ENCODE data around the gene MAML2. TPM values are rescaled to one million over a fixed set of nuclear protein-coding genes. Genes with fewer than 3 reads are reported as not detected.

MAML2 gene
- total and polyA plus RNA-seq, 2 of the 13 experiments (the other 11 are each of a cell fraction or from before 2014, with no cell fraction given), result 2.3 to 25.9 TPM

DNA sequence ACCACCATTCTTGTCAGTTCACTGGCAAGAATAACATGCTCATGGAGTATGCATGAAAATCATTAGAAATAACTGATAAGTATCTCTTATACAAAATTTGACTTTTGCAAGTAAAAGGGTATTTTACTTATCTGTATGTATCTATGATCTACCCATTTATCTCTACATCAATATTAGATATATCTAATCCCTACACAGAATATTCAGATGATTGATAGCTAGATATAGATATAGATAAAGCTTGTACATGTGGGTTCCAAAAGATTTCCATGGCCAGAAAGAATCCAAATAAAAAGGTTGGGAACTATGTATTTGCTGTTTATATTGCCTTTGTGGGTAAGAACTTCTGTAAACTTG, 185.5 kb downstream of the MAML2 start:
- no peaks in the 10 kb centered on the region for H4K20me1 ChIP-seq (ENCODE audit: insufficient read depth, low read length)
- no peak overlapping the region for H3K27ac ChIP-seq (ENCODE audit: extremely low read length, insufficient read depth, low read length)
- intact Hi-C loops (cut with micrococcal nuclease; ENCODE audit: unreplicated experiment), result no loop called here
- no peak overlapping the region for H3K9ac ChIP-seq (ENCODE audit: insufficient read depth, low read depth, low read length)
- TF ChIP-seq, protein P1, sequence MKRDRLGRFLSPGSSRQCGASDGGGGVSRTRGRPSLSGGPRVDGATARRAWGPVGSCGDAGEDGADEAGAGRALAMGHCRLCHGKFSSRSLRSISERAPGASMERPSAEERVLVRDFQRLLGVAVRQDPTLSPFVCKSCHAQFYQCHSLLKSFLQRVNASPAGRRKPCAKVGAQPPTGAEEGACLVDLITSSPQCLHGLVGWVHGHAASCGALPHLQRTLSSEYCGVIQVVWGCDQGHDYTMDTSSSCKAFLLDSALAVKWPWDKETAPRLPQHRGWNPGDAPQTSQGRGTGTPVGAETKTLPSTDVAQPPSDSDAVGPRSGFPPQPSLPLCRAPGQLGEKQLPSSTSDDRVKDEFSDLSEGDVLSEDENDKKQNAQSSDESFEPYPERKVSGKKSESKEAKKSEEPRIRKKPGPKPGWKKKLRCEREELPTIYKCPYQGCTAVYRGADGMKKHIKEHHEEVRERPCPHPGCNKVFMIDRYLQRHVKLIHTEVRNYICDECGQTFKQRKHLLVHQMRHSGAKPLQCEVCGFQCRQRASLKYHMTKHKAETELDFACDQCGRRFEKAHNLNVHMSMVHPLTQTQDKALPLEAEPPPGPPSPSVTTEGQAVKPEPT (CRISPR knock-in tag; IDR thresholded peaks at IDR 0.05; ENCODE audit: low read depth), result no peak
- TF ChIP-seq PITX1 (CRISPR knock-in tag; IDR thresholded peaks at IDR 0.05) (no peak), KDM1A (CRISPR knock-in tag; IDR thresholded peaks at IDR 0.05) (no peak)
- H3K79me2 ChIP-seq (ENCODE audit: insufficient read depth, low read length), result peaks cover 5% of the 10 kb centered on the region
- ChIA-PET CTCF (ENCODE audit: low intra/inter-chr PET ratio, low total read pairs) (no interaction called here), POLR2A (no interaction called here)
- H2AFZ ChIP-seq (ENCODE audit: low read length), result no peak overlapping the region
- H3K27me3 ChIP-seq (ENCODE audit: control insufficient read depth in 1 of 2, insufficient read depth in 2 of 2, low read length in 2 of 2), result no peaks in the 10 kb centered on the region
- DNase-seq (ENCODE audit: low spot score), result no peak
- H3K4me2 ChIP-seq (ENCODE audit: low read depth, low read length), result no peak overlapping the region
- H3K9me3 ChIP-seq (ENCODE audit: low read length), result no peaks in the 10 kb centered on the region
- in situ Hi-C loops (cut with HindIII; ENCODE audit: extremely low pct_ligation_motif_present, low pct_unique_long_range_greater_than_20kb), result no loop called here
- H3K4me3 ChIP-seq (replicated peaks in 1 of 3; ENCODE audit: insufficient read depth in 1 of 3, low read depth in 2 of 3, low read length in 3 of 3), result no peak overlapping the region
- ATAC-seq, result no peak
- no peak for FAIRE-seq
- H3K36me3 ChIP-seq (replicated peaks in 1 of 2; ENCODE audit: control insufficient read depth in 1 of 2, insufficient read depth in 2 of 2, low read length in 2 of 2), result peaks cover 0 to 3% of the 10 kb centered on the region in 2 experiments; a peak in 1 of 5 replicates
- H3K4me1 ChIP-seq (ENCODE audit: insufficient read depth, low read length), result peaks cover 45% of the 10 kb centered on the region
- BruUV-seq (replicated peaks), result no TSS peak

DNA sequence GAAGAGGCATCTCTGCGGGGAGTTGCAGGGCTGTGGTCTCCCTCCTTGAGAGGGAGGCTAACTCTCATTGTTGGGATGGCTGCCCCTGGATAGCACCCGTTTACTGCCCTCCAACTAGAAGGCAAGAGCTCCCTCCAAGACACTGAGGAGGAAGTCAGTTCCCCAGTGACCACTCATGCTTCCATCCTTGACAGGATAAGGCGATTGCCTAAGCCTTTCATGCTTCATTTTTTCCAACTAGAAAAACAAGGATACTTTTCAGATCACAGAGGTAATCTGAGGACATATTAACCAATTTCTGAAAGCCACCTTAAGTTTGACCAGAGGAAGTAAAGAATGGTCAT, 186.6 kb downstream of the MAML2 start:
- POLR2A ChIA-PET, result interaction anchor here (0.5 to 1.9 kb wide), 4 partner anchors 11 to 186 kb away, joined by 3 to 13 read pairs (median 6); partner anchors contain the start of gene MAML2
- no peak for TF ChIP-seq NFIB (CRISPR knock-in tag; IDR thresholded peaks at IDR 0.05; ENCODE audit: borderline replicate concordance)
- no peak for TF ChIP-seq NR2F6 (IDR thresholded peaks at IDR 0.05)
- no peak for TF ChIP-seq NR2F6 (CRISPR knock-in tag; IDR thresholded peaks at IDR 0.05)
- no peak for TF ChIP-seq ZBTB38 (CRISPR knock-in tag; IDR thresholded peaks at IDR 0.05)
- TF ChIP-seq ZNF501 (CRISPR knock-in tag; IDR thresholded peaks at IDR 0.05), result 0 out of 2 replicates have a peak, but pooled peaks have one; percentile 25
- no peak for TF ChIP-seq FLYWCH1 (CRISPR knock-in tag; IDR thresholded peaks at IDR 0.05)
- TF ChIP-seq BHLHE40 (IDR thresholded peaks at IDR 0.05; ENCODE audit: low read length), result no peak
- TF ChIP-seq ZFP90 (CRISPR knock-in tag; IDR thresholded peaks at IDR 0.05; ENCODE audit: borderline replicate concordance), result 0 out of 2 replicates have a peak, but pooled peaks have one; percentile 50
- TF ChIP-seq PAF1 (CRISPR knock-in tag; IDR thresholded peaks at IDR 0.05), result no peak
- TF ChIP-seq CC2D1A (CRISPR knock-in tag; IDR thresholded peaks at IDR 0.05), result no peak
- TF ChIP-seq, protein P2, sequence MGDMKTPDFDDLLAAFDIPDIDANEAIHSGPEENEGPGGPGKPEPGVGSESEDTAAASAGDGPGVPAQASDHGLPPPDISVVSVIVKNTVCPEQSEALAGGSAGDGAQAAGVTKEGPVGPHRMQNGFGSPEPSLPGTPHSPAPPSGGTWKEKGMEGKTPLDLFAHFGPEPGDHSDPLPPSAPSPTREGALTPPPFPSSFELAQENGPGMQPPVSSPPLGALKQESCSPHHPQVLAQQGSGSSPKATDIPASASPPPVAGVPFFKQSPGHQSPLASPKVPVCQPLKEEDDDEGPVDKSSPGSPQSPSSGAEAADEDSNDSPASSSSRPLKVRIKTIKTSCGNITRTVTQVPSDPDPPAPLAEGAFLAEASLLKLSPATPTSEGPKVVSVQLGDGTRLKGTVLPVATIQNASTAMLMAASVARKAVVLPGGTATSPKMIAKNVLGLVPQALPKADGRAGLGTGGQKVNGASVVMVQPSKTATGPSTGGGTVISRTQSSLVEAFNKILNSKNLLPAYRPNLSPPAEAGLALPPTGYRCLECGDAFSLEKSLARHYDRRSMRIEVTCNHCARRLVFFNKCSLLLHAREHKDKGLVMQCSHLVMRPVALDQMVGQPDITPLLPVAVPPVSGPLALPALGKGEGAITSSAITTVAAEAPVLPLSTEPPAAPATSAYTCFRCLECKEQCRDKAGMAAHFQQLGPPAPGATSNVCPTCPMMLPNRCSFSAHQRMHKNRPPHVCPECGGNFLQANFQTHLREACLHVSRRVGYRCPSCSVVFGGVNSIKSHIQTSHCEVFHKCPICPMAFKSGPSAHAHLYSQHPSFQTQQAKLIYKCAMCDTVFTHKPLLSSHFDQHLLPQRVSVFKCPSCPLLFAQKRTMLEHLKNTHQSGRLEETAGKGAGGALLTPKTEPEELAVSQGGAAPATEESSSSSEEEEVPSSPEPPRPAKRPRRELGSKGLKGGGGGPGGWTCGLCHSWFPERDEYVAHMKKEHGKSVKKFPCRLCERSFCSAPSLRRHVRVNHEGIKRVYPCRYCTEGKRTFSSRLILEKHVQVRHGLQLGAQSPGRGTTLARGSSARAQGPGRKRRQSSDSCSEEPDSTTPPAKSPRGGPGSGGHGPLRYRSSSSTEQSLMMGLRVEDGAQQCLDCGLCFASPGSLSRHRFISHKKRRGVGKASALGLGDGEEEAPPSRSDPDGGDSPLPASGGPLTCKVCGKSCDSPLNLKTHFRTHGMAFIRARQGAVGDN (CRISPR knock-in tag; IDR thresholded peaks at IDR 0.05), result peak; percentile 43
- no peak for TF ChIP-seq SATB2 (CRISPR knock-in tag; IDR thresholded peaks at IDR 0.05)
- TF ChIP-seq IKZF4 (CRISPR knock-in tag; IDR thresholded peaks at IDR 0.05; ENCODE audit: borderline replicate concordance, low read depth, not compliant biosample characterization), result no peak

More for the DNA sequence above, 186.6 kb downstream of the MAML2 start:
- Histone ChIP-seq H3K27ac (ENCODE audit: extremely low read length, insufficient read depth, low read length) (peak overlapping the region; percentile 60), H3K4me1 (ENCODE audit: insufficient read depth, low read length) (peaks cover 45% of the 10 kb centered on the region), H3K4me2 (ENCODE audit: low read depth, low read length) (peak overlapping the region; percentile 39), H3K27me3 (ENCODE audit: control insufficient read depth in 1 of 2, insufficient read depth in 2 of 2, low read length in 2 of 2) (no peaks in the 10 kb centered on the region), H3K9ac (ENCODE audit: insufficient read depth, low read depth, low read length) (no peak overlapping the region; the same call in 1 of the 2 replicates), H3K9me3 (ENCODE audit: low read length) (no peaks in the 10 kb centered on the region), H3K4me3 (replicated peaks in 1 of 3; ENCODE audit: insufficient read depth in 1 of 3, low read depth in 2 of 3, low read length in 3 of 3) (no peak overlapping the region), H3K79me2 (ENCODE audit: insufficient read depth, low read length) (peaks cover 5% of the 10 kb centered on the region), H4K20me1 (ENCODE audit: insufficient read depth, low read length) (no peaks in the 10 kb centered on the region), H3K36me3 (replicated peaks in 1 of 2; ENCODE audit: control insufficient read depth in 1 of 2, insufficient read depth in 2 of 2, low read length in 2 of 2) (peaks cover 0 to 3% of the 10 kb centered on the region in 2 experiments; a peak in 1 of 5 replicates), H2AFZ (ENCODE audit: low read length) (no peak overlapping the region)
- no peak; the same call in 2 of the 3 replicates for ATAC-seq
- no peak for FAIRE-seq
- in situ Hi-C loops (cut with HindIII; ENCODE audit: extremely low pct_ligation_motif_present, low pct_unique_long_range_greater_than_20kb) (no loop called here), intact Hi-C loops (cut with micrococcal nuclease; ENCODE audit: unreplicated experiment) (no loop called here)
- WGBS (ENCODE audit: low lambda C conversion rate), result 53% methylated on average over 3 of the region's 3 CpGs
- DNase-seq (ENCODE audit: low spot score), result no peak
- BruUV-seq (replicated peaks), result no TSS peak
- CTCF ChIA-PET (ENCODE audit: low intra/inter-chr PET ratio, low total read pairs), result no interaction called here
